CD4-positive, alpha-beta T cell treated with Interleukin-2 at 100 ng/mL for 4 hours (primary cell): ENCODE measurements around the gene ARNT2.

Experiments
- DNase-seq: peaks from one replicate; pipeline ENCODE4 v3.0.0-alpha.2; 2020; ENCODE audit warnings: low spot score

The ARNT2 gene

GRCh38 chr15:80556694-80557367, 152.6 kb downstream of the ARNT2 start:
- DNase-seq: no peak

GRCh38 chr15:80557441-80558234, 153.5 kb downstream of the ARNT2 start:
- no peak for DNase-seq

DNA sequence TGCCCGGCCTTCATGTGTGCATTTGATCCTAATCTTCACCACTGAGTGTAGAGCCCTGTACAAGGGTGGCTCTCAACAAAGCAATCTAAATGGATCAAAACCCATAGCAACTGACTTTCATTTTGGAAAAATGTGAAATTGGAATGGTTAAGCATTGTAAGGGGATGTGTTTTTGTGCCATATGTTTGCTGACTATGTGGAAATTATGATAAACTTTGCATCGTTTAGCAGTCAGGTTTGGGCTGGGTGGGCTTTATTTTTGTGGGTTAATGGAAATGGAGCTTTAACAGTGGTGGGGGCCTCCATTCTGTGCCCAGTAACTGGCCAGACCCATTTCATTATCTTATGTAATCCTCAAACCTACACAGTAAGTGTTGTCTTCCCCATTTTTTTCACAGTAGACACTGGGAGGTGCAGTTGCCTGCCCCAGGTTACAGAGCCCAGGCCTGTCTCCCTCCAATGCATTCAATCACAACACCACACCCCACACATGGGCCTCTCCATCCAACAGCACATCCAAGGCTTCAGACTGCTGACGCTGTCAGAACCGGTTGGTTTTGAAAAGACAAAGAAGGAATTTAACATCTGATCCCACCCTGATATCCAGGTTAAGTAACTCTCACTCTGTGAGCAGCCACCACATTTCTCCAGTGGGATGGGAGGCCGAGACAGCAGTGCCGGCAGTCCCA, 154.6 kb downstream of the ARNT2 start:
- no peak for DNase-seq

DNA sequence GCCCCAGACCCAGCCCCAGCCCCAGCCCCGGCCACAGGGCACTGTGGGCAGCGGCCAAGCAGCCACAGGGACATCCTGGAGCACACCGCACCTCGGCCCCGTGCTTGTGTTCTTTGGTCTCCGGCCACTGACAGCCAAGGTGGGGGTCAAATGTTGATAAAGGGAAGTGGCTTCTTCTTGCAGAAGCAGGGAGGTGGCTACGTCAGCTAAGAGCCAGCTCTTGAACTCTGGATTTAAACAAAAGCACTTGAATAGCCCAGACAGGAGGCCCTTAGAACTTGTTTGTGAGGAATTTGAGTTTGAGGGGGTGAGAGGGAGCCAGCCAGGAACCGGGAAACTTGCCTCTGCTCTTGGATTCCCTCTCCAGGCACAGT, 155.1 kb downstream of the ARNT2 start:
- no peak for DNase-seq

DNA sequence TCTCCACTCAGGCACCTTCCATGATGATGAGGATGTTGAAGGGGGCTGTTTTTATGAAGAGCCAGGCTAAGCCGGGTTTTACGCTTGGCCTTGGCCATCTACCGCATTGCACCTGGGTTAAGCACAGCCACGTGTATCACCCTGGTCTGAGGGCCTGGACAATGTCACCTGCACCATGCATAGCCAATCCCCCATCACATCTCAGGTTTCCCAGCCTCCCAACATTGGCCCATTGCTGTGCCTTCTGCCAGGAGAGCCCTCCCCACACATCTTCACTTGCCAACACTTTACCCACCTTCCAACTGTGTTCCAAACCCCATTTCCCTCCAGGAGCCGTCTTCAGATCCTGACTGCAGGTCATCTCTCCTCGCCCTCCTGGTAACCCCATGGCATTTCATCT, 155.6 kb downstream of the ARNT2 start:
- no peak for DNase-seq

DNA sequence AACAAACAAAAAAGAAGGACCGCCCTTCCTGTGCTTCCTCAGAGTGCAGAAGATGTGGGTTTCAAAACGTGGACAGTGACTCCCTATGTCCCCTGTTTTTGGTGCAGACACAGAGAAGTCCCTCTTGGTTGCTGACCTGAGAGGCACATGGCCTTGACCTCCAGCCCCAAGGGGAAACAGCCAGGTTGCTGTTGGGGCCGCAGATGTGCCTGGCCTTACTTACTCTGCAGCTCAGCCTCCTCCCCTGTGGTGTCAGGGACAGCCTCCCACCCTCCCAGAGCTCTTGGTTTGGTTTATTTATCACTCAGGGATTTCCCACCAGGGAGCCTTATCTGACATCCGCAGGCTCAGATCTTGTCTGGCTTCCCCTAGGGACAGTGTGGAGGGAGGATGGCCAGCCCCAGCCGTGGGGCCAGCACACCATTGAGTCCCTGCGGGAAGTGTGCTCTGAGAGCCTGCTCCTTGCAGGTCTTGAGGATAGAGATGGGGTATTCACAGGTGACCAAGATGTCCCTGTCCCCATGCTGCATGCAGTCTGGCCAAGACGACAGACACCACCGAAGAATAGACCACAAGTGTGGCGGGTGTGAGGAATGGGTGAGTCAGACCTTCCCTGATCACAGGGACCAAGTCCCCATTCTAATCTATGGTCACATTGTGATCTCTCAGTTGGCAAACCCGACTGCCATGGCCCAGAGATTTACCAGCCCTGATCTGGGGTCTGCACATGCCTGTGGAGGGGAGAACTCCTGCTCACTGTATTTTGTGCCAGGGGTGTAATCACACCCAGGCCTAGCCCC, 156.6 kb downstream of the ARNT2 start:
- DNase-seq: no peak

GRCh38 chr15:80561500-80561899, 157.3 kb downstream of the ARNT2 start:
- DNase-seq: no peak

DNA sequence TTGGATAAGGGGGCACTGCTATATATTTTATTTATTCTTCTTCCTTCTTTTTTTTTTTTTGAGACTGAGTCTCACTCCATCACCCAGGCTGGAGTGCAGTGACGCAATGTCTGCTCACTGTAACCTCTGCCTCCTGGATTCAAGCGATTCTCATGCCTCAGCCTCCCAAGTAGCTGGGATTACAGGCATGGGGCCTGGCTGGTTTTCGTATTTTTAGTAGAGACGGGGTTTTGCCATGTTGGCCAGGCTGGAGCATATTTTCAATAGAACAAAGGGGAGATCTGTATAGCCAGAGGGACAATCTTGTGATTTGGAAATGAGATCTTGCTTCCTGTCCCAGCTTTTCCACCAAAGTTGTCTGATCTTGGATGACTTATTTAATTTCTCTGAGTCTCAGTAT, 157.9 kb downstream of the ARNT2 start:
- DNase-seq: no peak

GRCh38 chr15:80562846-80563245, 158.7 kb downstream of the ARNT2 start:
- no peak for DNase-seq

DNA sequence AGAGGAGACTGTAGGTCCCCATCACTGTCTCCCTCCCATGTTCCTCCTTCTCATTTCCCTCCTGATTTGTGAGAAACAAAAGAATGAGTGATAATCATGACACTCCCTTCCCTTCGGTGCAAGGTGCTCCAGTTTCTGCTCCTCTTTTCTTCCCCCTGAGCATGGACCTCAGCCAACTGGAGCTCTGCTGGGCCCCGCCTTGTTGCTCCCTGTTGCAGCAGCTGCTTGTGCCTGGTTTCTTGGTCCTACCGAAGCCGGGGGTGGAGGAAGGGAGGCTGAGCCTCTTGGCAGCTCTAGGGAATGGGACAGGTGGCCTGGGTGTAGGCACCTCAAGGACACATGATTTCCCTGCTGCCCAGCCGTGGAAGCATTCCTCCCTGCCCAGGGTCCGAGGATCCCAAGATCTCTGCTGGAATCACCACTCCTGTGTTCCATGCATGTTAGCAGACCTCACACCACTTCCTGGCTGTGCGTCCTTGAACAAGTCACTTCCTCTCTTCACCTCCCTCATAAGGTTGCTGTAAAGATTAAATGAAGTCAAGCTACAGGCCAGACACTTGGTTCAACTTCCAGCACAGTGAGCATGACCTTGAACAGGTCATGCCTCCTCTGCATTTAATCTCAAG, 159.3 kb downstream of the ARNT2 start:
- no peak for DNase-seq

GRCh38 chr15:80564056-80564455, 159.9 kb downstream of the ARNT2 start:
- no peak for DNase-seq

DNA sequence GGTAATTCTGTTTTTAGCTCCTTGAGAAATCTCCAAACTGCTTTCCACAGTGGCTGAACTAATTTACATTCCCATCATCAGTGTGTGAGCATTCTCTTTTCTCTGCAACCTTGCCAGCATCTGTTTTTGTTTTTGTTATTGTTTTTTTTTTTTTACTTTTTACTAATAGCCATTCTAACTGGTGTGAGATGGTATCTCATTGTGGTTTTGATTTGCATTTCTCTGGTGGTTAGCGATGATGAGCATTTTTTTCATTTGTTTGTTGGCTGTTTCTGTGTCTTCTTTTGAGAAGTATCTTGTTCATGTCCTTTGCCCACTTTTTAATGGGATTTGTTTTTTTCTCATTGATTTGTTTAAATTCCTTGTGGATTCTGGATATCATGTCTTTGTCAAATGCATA, 161.2 kb downstream of the ARNT2 start:
- DNase-seq: no peak

DNA sequence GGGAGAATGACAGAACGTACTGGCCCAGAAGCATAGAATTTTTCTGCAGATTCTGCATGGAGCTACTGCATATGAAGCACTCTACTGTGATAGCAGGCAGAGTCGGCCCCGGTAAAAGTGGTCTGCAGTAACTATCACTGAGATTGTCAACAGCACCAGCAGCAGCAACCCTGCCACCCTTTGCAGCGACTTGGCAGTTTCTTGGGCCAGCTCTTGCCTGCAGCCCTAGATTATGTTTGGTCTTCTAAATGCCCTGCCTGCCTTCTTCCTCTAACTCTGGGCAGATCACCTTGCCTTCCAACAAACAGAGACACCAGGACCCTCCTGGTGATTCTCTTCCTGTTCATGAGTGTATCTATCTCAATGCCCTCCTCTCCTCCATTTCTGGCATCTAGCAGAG, 161.8 kb downstream of the ARNT2 start:
- DNase-seq: no peak

DNA sequence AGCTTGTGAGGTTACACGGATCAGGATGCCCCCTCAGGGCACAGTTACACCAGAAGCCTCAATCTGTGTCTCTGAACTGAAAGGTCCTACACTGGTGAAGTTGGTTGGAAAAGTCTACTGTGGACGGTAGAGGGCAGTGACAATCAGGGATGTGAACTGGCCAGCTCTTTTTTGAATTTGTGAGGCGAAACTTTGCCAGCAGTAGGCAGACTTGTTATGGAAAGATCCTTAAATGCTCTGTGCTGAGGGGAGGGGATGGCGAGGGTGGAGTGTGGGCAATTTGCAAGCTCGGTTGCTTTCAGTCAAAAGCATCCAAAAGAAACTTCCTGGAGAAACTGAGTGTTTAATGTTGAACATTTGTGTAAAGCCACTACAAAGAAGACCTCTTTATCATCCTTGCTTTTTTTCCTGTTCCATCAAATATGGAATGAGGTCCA, 163.6 kb downstream of the ARNT2 start:
- peak; percentile 9 for DNase-seq

DNA sequence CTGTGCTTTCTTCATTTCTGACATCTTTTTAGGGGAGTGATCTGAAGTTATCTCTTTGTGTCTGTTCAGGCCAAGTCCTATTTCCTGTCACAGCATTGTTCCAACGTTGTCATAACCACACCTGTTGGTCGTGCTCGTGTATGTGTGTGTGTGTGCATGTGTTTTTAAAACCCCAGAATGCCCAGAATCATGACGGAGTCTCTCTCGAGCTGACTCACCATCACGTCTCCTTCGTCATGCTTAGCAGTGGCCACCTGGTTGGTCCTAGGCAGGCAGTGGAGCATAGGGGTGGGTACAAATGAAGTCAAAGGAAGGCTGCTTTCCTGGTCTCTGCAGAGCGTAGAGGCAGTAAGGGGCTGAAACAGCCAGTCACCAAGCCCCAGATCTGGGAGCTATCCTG, 164.1 kb downstream of the ARNT2 start:
- DNase-seq: no peak

GRCh38 chr15:80568876-80569605, 164.9 kb downstream of the ARNT2 start:
- no peak for DNase-seq

- DNase-seq: no peak
Measured at GRCh38 chr15:80569656-80570055, 165.5 kb downstream of the ARNT2 start.

- DNase-seq: no peak
Measured at GRCh38 chr15:80570553-80570952, 166.4 kb downstream of the ARNT2 start.

- DNase-seq: no peak
Measured at GRCh38 chr15:80572337-80572736, 168.2 kb downstream of the ARNT2 start.

DNA sequence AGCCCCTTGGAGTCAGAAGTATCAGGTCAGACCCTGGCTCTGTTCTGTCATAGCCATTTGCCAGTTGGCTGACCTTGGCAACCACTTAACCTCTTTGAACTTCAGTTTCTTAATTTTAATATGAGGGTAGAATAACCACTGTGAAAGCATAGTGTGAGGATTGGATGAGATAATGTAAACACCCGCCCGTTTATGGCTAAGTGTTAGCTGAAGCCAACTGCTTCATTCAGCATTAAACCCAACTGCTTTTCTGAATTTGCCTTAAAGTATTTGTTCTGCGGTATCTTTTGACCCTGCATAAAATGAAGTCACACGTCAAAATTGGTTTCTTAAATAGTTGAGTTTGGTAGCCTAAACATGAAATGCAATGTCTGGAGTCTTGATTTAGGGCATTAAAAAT, 169.4 kb downstream of the ARNT2 start:
- no peak for DNase-seq

- DNase-seq: no peak
Measured at GRCh38 chr15:80574590-80574989, 170.4 kb downstream of the ARNT2 start.
